ENCODE data around the gene NAXE.
"Not testable (repeated sequence)": the region's sequence is repeated elsewhere in the genome, so short reads cannot be mapped to it uniquely, and the experiment has no call there.

Gene NAXE

GRCh38 chr1:156571919-156572662 lies 19.5 kb upstream of the NAXE start, which contains the start of gene IQGAP3:
IQGAP3 (minus strand) TSS chr1:156572565; CDS start chr1:156572529, 36 bp downstream.
- peak; percentile 81 for DNase-seq

- no peak for DNase-seq
Measured at GRCh38 chr1:156572663-156573018, 18.9 kb upstream of the NAXE start.

GRCh38 chr1:156574039-156574633 lies 17.4 kb upstream of the NAXE start:
- DNase-seq: no peak

- no peak for DNase-seq
Measured at GRCh38 chr1:156577550-156577949, 14.0 kb upstream of the NAXE start.

GRCh38 chr1:156578055-156578454 lies 13.5 kb upstream of the NAXE start:
- no peak for DNase-seq

- no peak for DNase-seq
Measured at GRCh38 chr1:156579472-156579871, 12.1 kb upstream of the NAXE start, which contains the start of gene TTC24. TTC24 (plus strand) TSS chr1:156579723; CDS start chr1:156581365, 1,642 bp downstream.

- DNase-seq: peak; percentile 85
Measured at GRCh38 chr1:156581661-156582387, 9.8 kb upstream of the NAXE start.

- peak; percentile 76 for DNase-seq
Measured at GRCh38 chr1:156582388-156583017, 9.1 kb upstream of the NAXE start.

- DNase-seq: peak; percentile 84
Measured at GRCh38 chr1:156583821-156584622, 7.6 kb upstream of the NAXE start.

GRCh38 chr1:156584813-156585212 lies 6.8 kb upstream of the NAXE start:
- no peak for DNase-seq

GRCh38 chr1:156586323-156586722 lies 5.3 kb upstream of the NAXE start:
- DNase-seq: no peak

GRCh38 chr1:156586892-156587477 lies 4.6 kb upstream of the NAXE start:
- no peak for DNase-seq

GRCh38 chr1:156587927-156588326 lies 3.6 kb upstream of the NAXE start:
- DNase-seq: not testable (repeated sequence)

- DNase-seq: no peak
Measured at GRCh38 chr1:156589546-156589945, 2.0 kb upstream of the NAXE start.

- DNase-seq: no peak
Measured at GRCh38 chr1:156590326-156591180, 1.0 kb upstream of the NAXE start.

- no peak for DNase-seq
Measured at GRCh38 chr1:156591181-156591431, 470 bp upstream of the NAXE start.

- no peak for DNase-seq
Measured at GRCh38 chr1:156592158-156592909, 758 bp downstream of the NAXE start.

GRCh38 chr1:156592910-156593660 lies 1.5 kb downstream of the NAXE start:
- no peak for DNase-seq

- no peak for DNase-seq
Measured at GRCh38 chr1:156593661-156593989, 2.0 kb downstream of the NAXE start.

GRCh38 chr1:156594190-156594589 lies 2.6 kb downstream of the NAXE start:
- no peak for DNase-seq
